OCI-LY1 (cell line): ENCODE results near the gene DXO.
"Not testable (repeated sequence)": the region's sequence is repeated elsewhere in the genome, so short reads cannot be mapped to it uniquely, and the experiment has no call there.

ENCODE experiments used
- CTCF ChIP-seq: fragments of 200-600 bp; sonication (generic), shearing (Covaris generic); IDR thresholded peaks from 2 replicates; pipeline ENCODE4 v1.5.1; 2017; ENCODE audit warnings: mild to moderate bottlenecking, antibody characterized with exemption, low read length, moderate library complexity, mixed read lengths
- EZH2 ChIP-seq: fragments of 200-600 bp; sonication (generic), shearing (Covaris generic); IDR thresholded peaks from 2 replicates; pipeline ENCODE4 v1.8.0; 2017; ENCODE audit warnings: borderline replicate concordance, mixed run types, mild to moderate bottlenecking, antibody characterized with exemption, low read length, moderate library complexity, mixed read lengths

- not testable (repeated sequence) for TF ChIP-seq CTCF, EZH2
Observed at GRCh38 chr6:32012941-32013617, 41.1 kb upstream of the DXO start.
